Chondrocyte (in vitro differentiated cells): ENCODE results near the gene ADAM11. TPM values are rescaled to one million over a fixed set of nuclear protein-coding genes. Genes with fewer than 3 reads are reported as not detected.
"Not testable (repeated sequence)": the region's sequence is repeated elsewhere in the genome, so short reads cannot be mapped to it uniquely, and the experiment has no call there.

ENCODE experiments used
- DNase-seq: peaks from one replicate; pipeline ENCODE4 v3.0.0; 2021; ENCODE audit warnings: mixed read lengths, low spot score
- H3K27ac Mint-ChIP-seq: one replicate; pipeline ENCODE4 v1.8.0; 2021; ENCODE audit warnings: mild to moderate bottlenecking, moderate library complexity, mixed read lengths; ENCODE audit not compliant: unreplicated experiment
- H3K27me3 Mint-ChIP-seq: 2 replicates; pipeline ENCODE4 v1.8.0; 2021; ENCODE audit warnings: low read depth, mixed read lengths
- H3K36me3 Mint-ChIP-seq: 2 replicates; pipeline ENCODE4 v1.8.0; 2021; ENCODE audit warnings: low read depth, mixed read lengths
- H3K4me1 Mint-ChIP-seq: 2 replicates; pipeline ENCODE4 v1.8.0; 2021; ENCODE audit warnings: low read depth, mild to moderate bottlenecking, mixed read lengths
- H3K4me3 Mint-ChIP-seq: one replicate; pipeline ENCODE4 v1.8.0; 2021; ENCODE audit warnings: mild to moderate bottlenecking, moderate library complexity, mixed read lengths; ENCODE audit not compliant: unreplicated experiment
- H3K9me3 Mint-ChIP-seq: 2 replicates; pipeline ENCODE4 v1.8.0; 2021; ENCODE audit warnings: low read depth, mixed read lengths
- long read RNA-seq: library from polyadenylated mRNA; stranded (forward); transcript quantifications from one replicate; pipeline ENCODE4 v2.0.0, GENCODE V29; 2021
- total RNA-seq: library from RNA; stranded (reverse); gene quantifications from 3 replicates; pipeline ENCODE4 v1.2.1, GENCODE V29; 2021
- TF ChIP-seq, protein P1 (sequence below): fragments of 200-600 bp; sonication (generic); IDR thresholded peaks from 2 replicates; pipeline ENCODE4 v1.5.0; 2021; ENCODE audit warnings: antibody characterized with exemption, mild to moderate bottlenecking, moderate library complexity

ADAM11 gene, protein sequence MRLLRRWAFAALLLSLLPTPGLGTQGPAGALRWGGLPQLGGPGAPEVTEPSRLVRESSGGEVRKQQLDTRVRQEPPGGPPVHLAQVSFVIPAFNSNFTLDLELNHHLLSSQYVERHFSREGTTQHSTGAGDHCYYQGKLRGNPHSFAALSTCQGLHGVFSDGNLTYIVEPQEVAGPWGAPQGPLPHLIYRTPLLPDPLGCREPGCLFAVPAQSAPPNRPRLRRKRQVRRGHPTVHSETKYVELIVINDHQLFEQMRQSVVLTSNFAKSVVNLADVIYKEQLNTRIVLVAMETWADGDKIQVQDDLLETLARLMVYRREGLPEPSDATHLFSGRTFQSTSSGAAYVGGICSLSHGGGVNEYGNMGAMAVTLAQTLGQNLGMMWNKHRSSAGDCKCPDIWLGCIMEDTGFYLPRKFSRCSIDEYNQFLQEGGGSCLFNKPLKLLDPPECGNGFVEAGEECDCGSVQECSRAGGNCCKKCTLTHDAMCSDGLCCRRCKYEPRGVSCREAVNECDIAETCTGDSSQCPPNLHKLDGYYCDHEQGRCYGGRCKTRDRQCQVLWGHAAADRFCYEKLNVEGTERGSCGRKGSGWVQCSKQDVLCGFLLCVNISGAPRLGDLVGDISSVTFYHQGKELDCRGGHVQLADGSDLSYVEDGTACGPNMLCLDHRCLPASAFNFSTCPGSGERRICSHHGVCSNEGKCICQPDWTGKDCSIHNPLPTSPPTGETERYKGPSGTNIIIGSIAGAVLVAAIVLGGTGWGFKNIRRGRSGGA
- 0.44 to 0.49 TPM (median 0.47 TPM) in 3 replicates for total RNA-seq
- long read RNA-seq = 0 reads

DNA sequence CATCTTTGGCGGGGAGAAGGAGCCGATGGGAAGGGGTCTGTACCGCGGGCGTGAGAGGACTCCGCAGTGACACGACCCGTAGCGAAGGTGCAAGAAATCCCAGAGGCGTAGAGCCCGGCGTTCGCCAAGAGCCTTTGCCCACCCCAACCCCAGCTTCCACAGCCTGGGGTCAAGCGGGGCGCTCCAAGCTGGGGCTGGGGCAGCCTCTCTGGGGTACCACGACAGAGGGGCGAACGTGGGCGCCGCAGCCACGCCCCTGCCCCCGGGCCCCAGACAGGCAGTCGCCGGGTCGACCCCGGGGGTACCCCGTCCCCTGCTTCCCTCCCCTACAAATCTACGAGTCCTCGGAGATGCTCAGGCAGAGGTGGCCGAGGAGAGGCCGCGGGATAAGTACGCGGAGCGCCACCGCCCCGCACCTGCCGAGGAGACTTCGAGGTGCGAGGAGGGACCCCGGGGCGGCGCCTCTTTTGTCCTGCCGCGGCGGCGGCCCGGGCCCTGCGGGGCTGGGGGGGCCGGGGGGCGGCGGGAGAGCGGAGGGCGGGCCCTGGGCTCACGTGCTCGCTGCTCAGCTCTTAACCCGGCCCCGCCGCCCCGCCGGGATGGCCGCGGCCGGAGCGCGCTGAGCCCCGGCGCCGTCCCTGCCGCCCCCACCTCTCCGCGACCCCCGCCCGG, at the start of gene ADAM11:
Gene ADAM11 (plus strand): TSS at position 575 of the 672 bp plus-strand sequence. CDS start 212 bp downstream, outside the sequence.
- H3K27me3 Mint-ChIP-seq = no peaks in the 10 kb centered on the region
- peak within 1 kb of the TSS; percentile 50 for H3K4me3 Mint-ChIP-seq
- TF ChIP-seq, protein P1, sequence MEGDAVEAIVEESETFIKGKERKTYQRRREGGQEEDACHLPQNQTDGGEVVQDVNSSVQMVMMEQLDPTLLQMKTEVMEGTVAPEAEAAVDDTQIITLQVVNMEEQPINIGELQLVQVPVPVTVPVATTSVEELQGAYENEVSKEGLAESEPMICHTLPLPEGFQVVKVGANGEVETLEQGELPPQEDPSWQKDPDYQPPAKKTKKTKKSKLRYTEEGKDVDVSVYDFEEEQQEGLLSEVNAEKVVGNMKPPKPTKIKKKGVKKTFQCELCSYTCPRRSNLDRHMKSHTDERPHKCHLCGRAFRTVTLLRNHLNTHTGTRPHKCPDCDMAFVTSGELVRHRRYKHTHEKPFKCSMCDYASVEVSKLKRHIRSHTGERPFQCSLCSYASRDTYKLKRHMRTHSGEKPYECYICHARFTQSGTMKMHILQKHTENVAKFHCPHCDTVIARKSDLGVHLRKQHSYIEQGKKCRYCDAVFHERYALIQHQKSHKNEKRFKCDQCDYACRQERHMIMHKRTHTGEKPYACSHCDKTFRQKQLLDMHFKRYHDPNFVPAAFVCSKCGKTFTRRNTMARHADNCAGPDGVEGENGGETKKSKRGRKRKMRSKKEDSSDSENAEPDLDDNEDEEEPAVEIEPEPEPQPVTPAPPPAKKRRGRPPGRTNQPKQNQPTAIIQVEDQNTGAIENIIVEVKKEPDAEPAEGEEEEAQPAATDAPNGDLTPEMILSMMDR = no peak
- peaks cover 2% of the 10 kb centered on the region for H3K4me1 Mint-ChIP-seq
- DNase-seq = no peak
- no peaks in the 10 kb centered on the region for H3K9me3 Mint-ChIP-seq
- no peaks in the 10 kb centered on the region for H3K36me3 Mint-ChIP-seq
- H3K27ac Mint-ChIP-seq = no peak within 1 kb of the TSS

GRCh38 chr17:44719444-44719843, 39.3 kb upstream of the ADAM11 start:
- H3K4me1 Mint-ChIP-seq = no peaks in the 10 kb centered on the region
- DNase-seq = no peak
- no peaks in the 10 kb centered on the region for H3K36me3 Mint-ChIP-seq
- no peak overlapping the region for H3K27ac Mint-ChIP-seq
- H3K9me3 Mint-ChIP-seq = peaks cover 4% of the 10 kb centered on the region
- no peak overlapping the region for H3K4me3 Mint-ChIP-seq
- TF ChIP-seq, protein P1 = no peak
- H3K27me3 Mint-ChIP-seq = no peaks in the 10 kb centered on the region

GRCh38 chr17:44722254-44722653, 36.5 kb upstream of the ADAM11 start:
- Mint-ChIP-seq H3K27ac (no peak overlapping the region), H3K27me3 (no peaks in the 10 kb centered on the region), H3K4me1 (no peaks in the 10 kb centered on the region), H3K4me3 (no peak overlapping the region), H3K9me3 (peaks cover 4% of the 10 kb centered on the region), H3K36me3 (no peaks in the 10 kb centered on the region)
- DNase-seq = no peak
- TF ChIP-seq, protein P1 = no peak

DNA sequence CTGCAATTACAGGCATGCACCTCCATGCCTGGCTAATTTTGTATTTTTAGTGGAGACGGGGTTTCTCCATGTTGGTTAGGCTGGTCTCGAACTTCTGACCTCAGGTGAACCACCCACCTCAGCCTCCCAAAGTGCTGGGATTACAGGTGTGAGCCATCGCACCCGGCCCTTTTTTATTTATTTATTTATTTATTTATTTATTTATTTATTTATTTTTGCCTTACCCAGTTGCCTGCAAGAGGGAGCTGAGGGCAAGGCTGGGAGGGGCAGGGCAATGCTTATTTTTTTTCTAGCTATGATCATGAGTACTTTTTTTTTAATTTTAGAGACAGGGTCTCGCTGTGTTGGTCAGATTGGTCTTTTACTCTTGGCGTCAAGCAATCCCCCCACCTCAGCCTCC, 32.7 kb upstream of the ADAM11 start:
- not testable (repeated sequence) for DNase-seq, H3K27me3 Mint-ChIP-seq, H3K36me3 Mint-ChIP-seq, H3K27ac Mint-ChIP-seq, H3K9me3 Mint-ChIP-seq, H3K4me3 Mint-ChIP-seq, H3K4me1 Mint-ChIP-seq

GRCh38 chr17:44733753-44734152, 25.0 kb upstream of the ADAM11 start:
- H3K9me3 Mint-ChIP-seq = no peaks in the 10 kb centered on the region
- H3K27ac Mint-ChIP-seq = no peak overlapping the region
- no peak overlapping the region for H3K4me3 Mint-ChIP-seq
- DNase-seq = no peak
- H3K4me1 Mint-ChIP-seq = no peaks in the 10 kb centered on the region
- H3K27me3 Mint-ChIP-seq = no peaks in the 10 kb centered on the region
- TF ChIP-seq, protein P1 = peak; percentile 55
- peaks cover 6% of the 10 kb centered on the region for H3K36me3 Mint-ChIP-seq
